Measurements from ENCODE around the gene CLINT1.

CLINT1 gene

GRCh38 chr5:157750320-157750719 is 108.6 kb downstream of the CLINT1 start:
- no peak for DNase-seq

GRCh38 chr5:157749462-157749799 is 109.5 kb downstream of the CLINT1 start:
- no peak for DNase-seq

- no peak for DNase-seq
These were observed 110.0 kb downstream of the CLINT1 start for GRCh38 chr5:157748760-157749461.

- DNase-seq, result no peak
These were observed 110.9 kb downstream of the CLINT1 start for GRCh38 chr5:157747766-157748700.

- DNase-seq, result no peak
These were observed 111.7 kb downstream of the CLINT1 start for GRCh38 chr5:157747173-157747740.

- no peak for DNase-seq
These were observed 113.9 kb downstream of the CLINT1 start for GRCh38 chr5:157745041-157745456.

GRCh38 chr5:157744051-157745011 is 114.6 kb downstream of the CLINT1 start:
- no peak for DNase-seq

- peak; percentile 56 for DNase-seq
These were observed 115.5 kb downstream of the CLINT1 start, which contains the start of gene LSM11 for GRCh38 chr5:157743163-157744050. Gene LSM11 (plus strand): TSS chr5:157743712. CDS start chr5:157743751, 39 bp downstream.

GRCh38 chr5:157741131-157741530 is 117.8 kb downstream of the CLINT1 start:
- no peak for DNase-seq

GRCh38 chr5:157740229-157740610 is 118.7 kb downstream of the CLINT1 start:
- DNase-seq, result no peak

GRCh38 chr5:157739388-157740228 is 119.3 kb downstream of the CLINT1 start:
- DNase-seq, result no peak

GRCh38 chr5:157735991-157736390 is 123.0 kb downstream of the CLINT1 start:
- DNase-seq, result no peak
